OCI-LY3 (cell line): Measurements from ENCODE around the gene HTRA1.

Source experiments
- H2AFZ ChIP-seq: fragments of 200-600, 300-600 bp; shearing (Covaris generic); 2 replicates; pipeline ENCODE4 v1.6.0; 2014; ENCODE audit warnings: antibody characterized with exemption, low read depth, low read length
- H3K27ac ChIP-seq: fragments of 200-600, 300-600 bp; sonication (generic); 2 replicates; pipeline ENCODE4 v1.5.1; 2014; ENCODE audit warnings: mild to moderate bottlenecking, low read length, moderate library complexity, mixed read lengths
- H3K27me3 ChIP-seq: fragments of 200-600, 300-600 bp; sonication (generic); 2 replicates; pipeline ENCODE4 v1.6.1; 2014; ENCODE audit warnings: low read depth, low read length, mixed read lengths
- H3K36me3 ChIP-seq: fragments of 200-600, 300-600 bp; sonication (generic); replicated peaks from 2 replicates; pipeline ENCODE3; 2014; ENCODE audit warnings: low read depth, low read length, mixed read lengths
- H3K4me1 ChIP-seq: fragments of 300-600, 200-600 bp; sonication (generic); 2 replicates; pipeline ENCODE4 v1.6.1; 2014; ENCODE audit warnings: low read length, mixed read lengths
- H3K4me2 ChIP-seq: fragments of 200-600, 300-600 bp; sonication (generic); 2 replicates; pipeline ENCODE4 v1.6.1; 2014; ENCODE audit warnings: low read length, mixed read lengths
- H3K4me3 ChIP-seq: fragments of 300-600, 200-600 bp; sonication (generic); 2 replicates; pipeline ENCODE4 v1.5.1; 2014; ENCODE audit warnings: antibody characterized with exemption, mild to moderate bottlenecking, low read length, moderate library complexity
- H3K79me2 ChIP-seq: fragments of 300-600, 200-600 bp; shearing (Covaris generic); 2 replicates; pipeline ENCODE4 v1.6.1; 2014; ENCODE audit warnings: mild to moderate bottlenecking, low read length, mixed read lengths
- H3K9ac ChIP-seq: fragments of 300-600, 200-600 bp; shearing (Covaris generic); 2 replicates; pipeline ENCODE4 v1.6.0; 2014; ENCODE audit warnings: mild to moderate bottlenecking, low read length, moderate library complexity
- H3K9me3 ChIP-seq: fragments of 200-600, 300-600 bp; shearing (Covaris generic); 2 replicates; pipeline ENCODE4 v1.6.1; 2014; ENCODE audit warnings: low read length, mixed read lengths; ENCODE audit not compliant: insufficient read depth
- H4K20me1 ChIP-seq: fragments of 200-600, 300-600 bp; sonication (generic); 2 replicates; pipeline ENCODE4 v1.6.1; 2016; ENCODE audit warnings: low read length, mixed read lengths; ENCODE audit not compliant: insufficient read depth
- CTCF ChIP-seq: fragments of 200-600, 300-600 bp; sonication (generic); IDR thresholded peaks from 2 replicates; pipeline ENCODE4 v1.5.1; 2014; ENCODE audit warnings: antibody characterized with exemption, low read length, low read depth
- EZH2phosphoT487 ChIP-seq: fragments of 200-600 bp; shearing (Covaris generic); IDR thresholded peaks from 2 replicates; pipeline ENCODE4 v1.6.1; 2018; ENCODE audit warnings: antibody characterized with exemption, mixed run types, low read depth

The HTRA1 gene

DNA sequence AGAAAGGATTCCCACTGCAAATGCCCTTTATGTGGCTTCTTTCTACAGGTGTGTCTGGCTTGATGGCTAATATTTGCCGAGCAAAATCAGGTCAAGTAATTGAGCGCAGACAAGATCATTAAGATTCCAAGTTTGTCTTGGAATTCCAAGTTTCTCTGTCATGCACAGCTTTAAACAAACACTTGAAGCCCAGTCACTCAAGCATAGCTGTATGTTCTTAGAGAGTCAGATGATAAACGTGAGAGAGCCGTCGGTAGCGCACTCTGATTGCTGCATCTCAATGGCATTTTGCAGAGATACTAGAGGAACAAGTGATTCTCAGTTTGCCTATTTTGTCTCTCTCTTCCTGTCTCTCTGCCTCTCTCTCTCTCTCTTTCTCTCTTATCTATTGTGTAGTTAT is 99.9 kb downstream of the HTRA1 start:
- Histone ChIP-seq H2AFZ (no peak overlapping the region), H3K27me3 (peaks cover 16% of the 10 kb centered on the region), H3K79me2 (no peaks in the 10 kb centered on the region), H3K36me3 (no peaks in the 10 kb centered on the region), H3K9me3 (no peaks in the 10 kb centered on the region), H3K4me3 (no peak overlapping the region), H3K27ac (no peak overlapping the region), H3K4me2 (no peak overlapping the region), H3K9ac (no peak overlapping the region), H4K20me1 (no peaks in the 10 kb centered on the region), H3K4me1 (no peaks in the 10 kb centered on the region)
- no peak for TF ChIP-seq CTCF
- no peak for TF ChIP-seq EZH2phosphoT487

GRCh38 chr10:122561792-122562191 is 100.4 kb downstream of the HTRA1 start:
- Histone ChIP-seq H3K9me3 (no peaks in the 10 kb centered on the region), H3K27me3 (peaks cover 16% of the 10 kb centered on the region), H2AFZ (no peak overlapping the region), H3K9ac (no peak overlapping the region), H3K4me1 (no peaks in the 10 kb centered on the region), H3K4me2 (no peak overlapping the region), H3K4me3 (no peak overlapping the region), H4K20me1 (no peaks in the 10 kb centered on the region), H3K36me3 (no peaks in the 10 kb centered on the region), H3K79me2 (no peaks in the 10 kb centered on the region), H3K27ac (no peak overlapping the region)
- no peak for TF ChIP-seq CTCF
- TF ChIP-seq EZH2phosphoT487 = no peak
